ENCODE measurements around the gene CCDC196.

Gene CCDC196

GRCh38 chr14:66507181-66507721 is 21.1 kb downstream of the CCDC196 start:
- TF ChIP-seq EZH2phosphoT487 (conservative IDR thresholded peaks at IDR 0.05; ENCODE audit: low read length) (no peak), CTCF (IDR thresholded peaks at IDR 0.05; ENCODE audit: insufficient read depth, low read length, poor library complexity, severe bottlenecking) (no peak)
- Histone ChIP-seq H3K79me2 (ENCODE audit: insufficient read depth, low read length) (no peaks in the 10 kb centered on the region), H3K4me2 (ENCODE audit: low read depth, low read length, poor library complexity, severe bottlenecking) (no peak overlapping the region), H3K9me2 (replicated peaks; ENCODE audit: insufficient read depth, low read length) (no peaks in the 10 kb centered on the region), H3K36me3 (ENCODE audit: low read length) (no peaks in the 10 kb centered on the region), H3K27me3 (ENCODE audit: low read length) (no peaks in the 10 kb centered on the region), H4K20me1 (ENCODE audit: low read depth, low read length) (no peaks in the 10 kb centered on the region), H3F3A (ENCODE audit: insufficient read depth) (no peaks in the 10 kb centered on the region), H3K9me3 (ENCODE audit: insufficient read depth, low read length) (no peaks in the 10 kb centered on the region), H3K9ac (ENCODE audit: low read length) (no peak overlapping the region), H3K4me3 (ENCODE audit: insufficient read depth, low read length, poor library complexity, severe bottlenecking) (no peak overlapping the region), H3K27ac (ENCODE audit: low read depth, low read length) (no peak overlapping the region), H2AFZ (ENCODE audit: low read depth, low read length, severe bottlenecking) (no peak overlapping the region)

- H3K9me3 ChIP-seq (ENCODE audit: insufficient read depth, low read length) = no peaks in the 10 kb centered on the region
- H3K36me3 ChIP-seq (ENCODE audit: low read length) = no peaks in the 10 kb centered on the region
- H3K27me3 ChIP-seq (ENCODE audit: low read length) = no peaks in the 10 kb centered on the region
- TF ChIP-seq EZH2phosphoT487 (conservative IDR thresholded peaks at IDR 0.05; ENCODE audit: low read length) (no peak), CTCF (IDR thresholded peaks at IDR 0.05; ENCODE audit: insufficient read depth, low read length, poor library complexity, severe bottlenecking) (no peak)
- no peaks in the 10 kb centered on the region for H3K79me2 ChIP-seq (ENCODE audit: insufficient read depth, low read length)
- H3K4me2 ChIP-seq (ENCODE audit: low read depth, low read length, poor library complexity, severe bottlenecking) = no peak within 1 kb of the TSS
- H3K27ac ChIP-seq (ENCODE audit: low read depth, low read length) = no peak within 1 kb of the TSS
- H3K4me3 ChIP-seq (ENCODE audit: insufficient read depth, low read length, poor library complexity, severe bottlenecking) = no peak within 1 kb of the TSS
- no peak within 1 kb of the TSS for H2AFZ ChIP-seq (ENCODE audit: low read depth, low read length, severe bottlenecking)
- H3F3A ChIP-seq (ENCODE audit: insufficient read depth) = no peaks in the 10 kb centered on the region
- no peak within 1 kb of the TSS for H3K9ac ChIP-seq (ENCODE audit: low read length)
- no peaks in the 10 kb centered on the region for H3K9me2 ChIP-seq (replicated peaks; ENCODE audit: insufficient read depth, low read length)
- H4K20me1 ChIP-seq (ENCODE audit: low read depth, low read length) = no peaks in the 10 kb centered on the region
Observed at GRCh38 chr14:66507722-66508546, 21.8 kb downstream of the CCDC196 start, which contains the start of gene GPHN. Gene GPHN (plus strand): TSS chr14:66508147.

GRCh38 chr14:66508547-66508845 is 22.3 kb downstream of the CCDC196 start:
- Histone ChIP-seq H3K4me3 (ENCODE audit: insufficient read depth, low read length, poor library complexity, severe bottlenecking) (no peak overlapping the region), H3F3A (ENCODE audit: insufficient read depth) (no peaks in the 10 kb centered on the region), H3K79me2 (ENCODE audit: insufficient read depth, low read length) (no peaks in the 10 kb centered on the region), H3K9me3 (ENCODE audit: insufficient read depth, low read length) (no peaks in the 10 kb centered on the region), H2AFZ (ENCODE audit: low read depth, low read length, severe bottlenecking) (no peak overlapping the region), H3K9ac (ENCODE audit: low read length) (no peak overlapping the region), H4K20me1 (ENCODE audit: low read depth, low read length) (no peaks in the 10 kb centered on the region), H3K9me2 (replicated peaks; ENCODE audit: insufficient read depth, low read length) (no peaks in the 10 kb centered on the region), H3K27me3 (ENCODE audit: low read length) (no peaks in the 10 kb centered on the region), H3K4me2 (ENCODE audit: low read depth, low read length, poor library complexity, severe bottlenecking) (no peak overlapping the region), H3K27ac (ENCODE audit: low read depth, low read length) (no peak overlapping the region), H3K36me3 (ENCODE audit: low read length) (no peaks in the 10 kb centered on the region)
- no peak for TF ChIP-seq CTCF (IDR thresholded peaks at IDR 0.05; ENCODE audit: insufficient read depth, low read length, poor library complexity, severe bottlenecking)
- TF ChIP-seq EZH2phosphoT487 (conservative IDR thresholded peaks at IDR 0.05; ENCODE audit: low read length) = no peak

Data from SU-DHL-6 (cell line).